Left lung (tissue), 10 donors: Measurements from ENCODE around the gene DOCK10. TPM values are rescaled to one million over a fixed set of nuclear protein-coding genes. Genes with fewer than 3 reads are reported as not detected.
A peak's percentile ranks its signal among the peaks of the same experiment; 100 is the strongest.

Experiments used
- ATAC-seq: fragments of 200-7000 bp; cut with Tn5 transposase; one replicate; pipeline ENCODE4 v1.9.1; 2020; ENCODE audit warnings: moderate library complexity
- DNase-seq, 4 donors: peaks; one replicate each; pipeline ENCODE4 v3.0.0-alpha.2; 2013 to 2020
- H3K27ac ChIP-seq, 2 donors: fragments of 200-600 bp; sonication (generic) in 1 of 2; one replicate each; pipeline versions ENCODE4 v1.5.0 to v1.8.0; 2020 to 2021
- H3K27me3 ChIP-seq, 2 donors: fragments of 200-600 bp; sonication (generic) in 1 of 2; one replicate each; pipeline versions ENCODE4 v1.5.0 to v1.8.0; 2020 to 2021
- H3K36me3 ChIP-seq, 2 donors: fragments of 200-600 bp; sonication (generic) in 1 of 2; one replicate each; pipeline versions ENCODE4 v1.5.0 to v1.8.0; 2020 to 2021
- H3K4me1 ChIP-seq, 2 donors: fragments of 200-600 bp; one replicate each; pipeline ENCODE4 v1.8.0; 2021
- H3K4me3 ChIP-seq, 2 donors: fragments of 200-600 bp; sonication (generic) in 1 of 2; one replicate each; pipeline versions ENCODE4 v1.5.0 to v1.8.0; 2020 to 2021; ENCODE audit warnings: mild to moderate bottlenecking in 1 of 2
- H3K9me3 ChIP-seq, 2 donors: fragments of 200-600 bp; sonication (generic) in 1 of 2; one replicate each; pipeline versions ENCODE4 v1.5.0 to v1.8.0; 2020 to 2021
- CTCF ChIP-seq, 2 donors: fragments of 200-600 bp; sonication (generic) in 1 of 2; IDR thresholded peaks; one replicate each; pipeline versions ENCODE4 v1.5.0 to v1.8.0; 2021; ENCODE audit warnings: antibody characterized with exemption in 2 of 2
- intact Hi-C, 2 donors: fragments of 100-400 bp; cut with DNase I; formaldehyde crosslinking; loops; one replicate each; pipeline versions ENCODE4 v1.11.2 to v1.14.2; 2022
- polyA plus RNA-seq, 6 donors: library from polyadenylated mRNA; unstranded; fragments of 120-200 nt; gene quantifications; one replicate each; pipeline ENCODE4 v1.2.1, GENCODE V29; 2013; ENCODE audit not compliant: insufficient read length in 6 of 6
- total RNA-seq, 2 donors: library from RNA; stranded (reverse); fragmentation: NEBNext Ultra II Directional; extraction: Animal tissue kit (Norgen Biotek cat#: 25700); gene quantifications; one replicate each; pipeline ENCODE4 v1.2.1, GENCODE V29; 2021
- donor health status: DM: no; HTN: yes; CAD: no.
- donor health status: DM: no; HTN: no; CAD: no.

DOCK10 gene
- total and polyA plus RNA-seq, 8 donors, result 17.8 to 55.9 (median 45.6) TPM

- Histone ChIP-seq H3K27me3 (no peaks in the 10 kb centered on the region), H3K9me3 (no peaks in the 10 kb centered on the region), H3K4me3 (no peak overlapping the region), H3K27ac (no peak overlapping the region), H3K36me3 (no peaks in the 10 kb centered on the region), H3K4me1 (peaks cover 0 to 20% of the 10 kb centered on the region in 2 donors)
- intact Hi-C loops, result no loop called here
- DNase-seq (no peak), ATAC-seq (peak; percentile 29)
- no peak for TF ChIP-seq CTCF (IDR thresholded peaks at IDR 0.05)
Observed at GRCh38 chr2:224937887-224938286, 104.4 kb downstream of the DOCK10 start.

- no peak for TF ChIP-seq CTCF (IDR thresholded peaks at IDR 0.05)
- peaks cover 0 to 6% of the 10 kb centered on the region in 2 donors for H3K36me3 ChIP-seq
- H3K27ac ChIP-seq, result no peak overlapping the region
- H3K4me1 ChIP-seq, result peaks cover 0 to 46% of the 10 kb centered on the region in 2 donors
- H3K27me3 ChIP-seq, result no peaks in the 10 kb centered on the region
- DNase-seq, result peak in 1 of 4 donors; percentile 15
- no peak for ATAC-seq
- H3K9me3 ChIP-seq, result no peaks in the 10 kb centered on the region
- intact Hi-C loops, result no loop called here
- H3K4me3 ChIP-seq, result no peak overlapping the region
Observed at GRCh38 chr2:224934526-224935188, 107.6 kb downstream of the DOCK10 start.

GRCh38 chr2:224933431-224933830 lies 108.8 kb downstream of the DOCK10 start:
- ATAC-seq (no peak), DNase-seq (no peak)
- intact Hi-C loops, result no loop called here
- H3K36me3 ChIP-seq, result peaks cover 0 to 6% of the 10 kb centered on the region in 2 donors
- no peak overlapping the region for H3K27ac ChIP-seq
- H3K27me3 ChIP-seq, result no peaks in the 10 kb centered on the region
- no peak overlapping the region for H3K4me3 ChIP-seq
- no peaks in the 10 kb centered on the region for H3K9me3 ChIP-seq
- TF ChIP-seq CTCF (IDR thresholded peaks at IDR 0.05), result no peak
- peaks cover 0 to 56% of the 10 kb centered on the region in 2 donors for H3K4me1 ChIP-seq

GRCh38 chr2:224932522-224932921 lies 109.7 kb downstream of the DOCK10 start:
- no peak for DNase-seq
- Histone ChIP-seq H3K27ac (no peak overlapping the region), H3K9me3 (no peaks in the 10 kb centered on the region), H3K36me3 (peaks cover 0 to 6% of the 10 kb centered on the region in 2 donors), H3K27me3 (no peaks in the 10 kb centered on the region), H3K4me3 (no peak overlapping the region), H3K4me1 (peaks cover under 1 to 56% of the 10 kb centered on the region in 2 donors)
- intact Hi-C loops, result no loop called here
- TF ChIP-seq CTCF (IDR thresholded peaks at IDR 0.05), result no peak
- no peak for ATAC-seq

GRCh38 chr2:224931956-224932355 lies 110.3 kb downstream of the DOCK10 start:
- intact Hi-C loops, result no loop called here
- peaks cover 4 to 60% of the 10 kb centered on the region in 2 donors for H3K4me1 ChIP-seq
- H3K27me3 ChIP-seq, result no peaks in the 10 kb centered on the region
- H3K27ac ChIP-seq, result peak overlapping the region in 1 of 2 donors; percentile 19
- H3K4me3 ChIP-seq, result no peak overlapping the region
- ATAC-seq, result no peak
- DNase-seq, result no peak
- no peak for TF ChIP-seq CTCF (IDR thresholded peaks at IDR 0.05)
- peaks cover 0 to 6% of the 10 kb centered on the region in 2 donors for H3K36me3 ChIP-seq
- H3K9me3 ChIP-seq, result no peaks in the 10 kb centered on the region
